Neutrophil (primary cell): ENCODE measurements around the gene SESN3.

ENCODE experiments used
- H3K27ac ChIP-seq: fragments of 200-600 bp; sonication (generic); 2 replicates; pipeline ENCODE4 v1.5.1; 2016; ENCODE audit warnings: mild to moderate bottlenecking, moderate library complexity
- H3K27me3 ChIP-seq: fragments of 200-600 bp; sonication (generic); 2 replicates; pipeline ENCODE4 v1.6.0; 2016; ENCODE audit warnings: mild to moderate bottlenecking
- H3K36me3 ChIP-seq: fragments of 200-600 bp; sonication (generic); 2 replicates; pipeline ENCODE4 v1.5.1; 2017
- H3K4me1 ChIP-seq, 2 experiments: fragments of 200-600 bp in 1 of 2; sonication (generic) in 1 of 2; 1 replicate in 1 of 2; 2 replicates in 1 of 2; pipeline versions ENCODE4 v1.5.1 to v1.6.1; 2013 to 2016; ENCODE audit warnings: low read depth in 1 of 2, low read length in 1 of 2, mild to moderate bottlenecking in 1 of 2, moderate library complexity in 1 of 2; ENCODE audit not compliant: control insufficient read depth in 1 of 2, insufficient read depth in 1 of 2
- H3K4me3 ChIP-seq, 2 experiments: fragments of 200-600 bp in 1 of 2; sonication (generic) in 1 of 2; 1 replicate in 1 of 2; 2 replicates in 1 of 2; pipeline ENCODE4 v1.5.1; 2013 to 2016; ENCODE audit warnings: low read depth in 1 of 2, low read length in 1 of 2, mild to moderate bottlenecking in 1 of 2, moderate library complexity in 1 of 2
- H3K9me3 ChIP-seq: fragments of 200-600 bp; sonication (generic); 2 replicates; pipeline ENCODE4 v1.5.1; 2016
- TF ChIP-seq, protein P1 (sequence below): fragments of 200-600 bp; sonication (generic); IDR thresholded peaks from 2 replicates; pipeline ENCODE4 v1.5.1; 2016; ENCODE audit warnings: antibody characterized with exemption

Gene SESN3

DNA sequence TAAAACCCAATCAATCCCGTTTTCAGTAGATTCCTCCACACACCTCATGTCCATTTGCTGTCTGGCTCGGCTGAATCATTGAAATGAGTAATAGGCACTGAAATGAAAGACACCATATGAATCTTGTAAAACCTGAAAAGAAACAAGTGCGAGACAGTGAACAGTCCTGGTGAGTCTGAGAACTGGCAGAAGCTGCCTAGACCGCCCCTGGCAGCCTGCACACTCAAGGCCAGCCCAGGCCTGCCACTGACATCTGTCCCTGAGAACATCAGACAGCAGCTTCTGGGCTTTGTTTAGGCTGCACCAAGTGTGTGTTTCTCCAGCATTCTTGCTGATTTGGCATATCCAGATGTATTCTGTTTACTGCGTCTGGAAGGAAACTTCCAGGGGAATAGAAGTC is 96.5 kb downstream of the SESN3 start:
- Histone ChIP-seq H3K27ac (no peak overlapping the region), H3K4me3 (no peak overlapping the region), H3K27me3 (peaks cover 5% of the 10 kb centered on the region), H3K9me3 (no peaks in the 10 kb centered on the region), H3K4me1 (no peaks in the 10 kb centered on the region), H3K36me3 (no peaks in the 10 kb centered on the region)
- TF ChIP-seq, protein P1, sequence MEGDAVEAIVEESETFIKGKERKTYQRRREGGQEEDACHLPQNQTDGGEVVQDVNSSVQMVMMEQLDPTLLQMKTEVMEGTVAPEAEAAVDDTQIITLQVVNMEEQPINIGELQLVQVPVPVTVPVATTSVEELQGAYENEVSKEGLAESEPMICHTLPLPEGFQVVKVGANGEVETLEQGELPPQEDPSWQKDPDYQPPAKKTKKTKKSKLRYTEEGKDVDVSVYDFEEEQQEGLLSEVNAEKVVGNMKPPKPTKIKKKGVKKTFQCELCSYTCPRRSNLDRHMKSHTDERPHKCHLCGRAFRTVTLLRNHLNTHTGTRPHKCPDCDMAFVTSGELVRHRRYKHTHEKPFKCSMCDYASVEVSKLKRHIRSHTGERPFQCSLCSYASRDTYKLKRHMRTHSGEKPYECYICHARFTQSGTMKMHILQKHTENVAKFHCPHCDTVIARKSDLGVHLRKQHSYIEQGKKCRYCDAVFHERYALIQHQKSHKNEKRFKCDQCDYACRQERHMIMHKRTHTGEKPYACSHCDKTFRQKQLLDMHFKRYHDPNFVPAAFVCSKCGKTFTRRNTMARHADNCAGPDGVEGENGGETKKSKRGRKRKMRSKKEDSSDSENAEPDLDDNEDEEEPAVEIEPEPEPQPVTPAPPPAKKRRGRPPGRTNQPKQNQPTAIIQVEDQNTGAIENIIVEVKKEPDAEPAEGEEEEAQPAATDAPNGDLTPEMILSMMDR, result no peak

DNA sequence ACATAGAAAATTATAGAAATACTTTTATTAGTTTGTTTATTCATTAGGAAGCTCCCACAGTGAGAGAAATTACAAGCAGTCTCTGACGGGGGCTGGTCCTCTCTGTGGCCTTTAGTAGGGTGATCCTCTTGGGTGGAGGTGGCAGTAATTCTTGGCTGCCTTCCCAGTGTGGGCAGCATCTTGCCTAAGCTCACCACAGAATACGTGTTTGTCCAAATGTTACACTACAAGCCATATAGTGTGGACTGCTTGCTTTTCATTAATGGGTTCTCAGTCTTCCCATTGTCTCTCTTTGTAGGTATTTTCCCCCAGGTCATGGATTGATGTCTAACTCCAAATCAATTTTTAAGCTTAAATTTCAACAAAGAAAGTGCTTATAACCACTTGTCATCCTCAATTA is 98.0 kb downstream of the SESN3 start:
- Histone ChIP-seq H3K4me1 (no peaks in the 10 kb centered on the region), H3K36me3 (no peaks in the 10 kb centered on the region), H3K27ac (no peak overlapping the region), H3K27me3 (peaks cover 5% of the 10 kb centered on the region), H3K9me3 (no peaks in the 10 kb centered on the region), H3K4me3 (no peak overlapping the region)
- TF ChIP-seq, protein P1, result no peak

DNA sequence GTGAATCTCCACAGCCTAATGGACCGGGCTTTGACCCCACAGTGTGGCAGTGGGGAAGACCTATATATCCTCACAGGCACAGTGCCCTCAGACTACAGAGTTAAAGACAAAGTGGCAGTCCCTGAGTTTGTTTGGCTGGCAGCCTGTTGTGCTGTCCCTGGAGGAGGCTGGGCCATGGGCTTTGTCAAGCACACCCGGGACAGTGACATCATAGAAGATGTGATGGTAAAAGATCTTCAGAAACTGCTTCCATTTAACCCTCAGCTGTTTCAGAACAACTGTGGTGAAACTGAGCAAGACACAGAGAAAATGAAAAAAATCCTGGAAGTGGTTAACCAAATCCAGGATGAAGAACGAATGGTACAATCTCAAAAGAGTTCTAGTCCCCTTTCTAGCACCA is 102.4 kb downstream of the SESN3 start:
- Histone ChIP-seq H3K9me3 (no peaks in the 10 kb centered on the region), H3K27me3 (peaks cover 5% of the 10 kb centered on the region), H3K4me1 (no peaks in the 10 kb centered on the region)

DNA sequence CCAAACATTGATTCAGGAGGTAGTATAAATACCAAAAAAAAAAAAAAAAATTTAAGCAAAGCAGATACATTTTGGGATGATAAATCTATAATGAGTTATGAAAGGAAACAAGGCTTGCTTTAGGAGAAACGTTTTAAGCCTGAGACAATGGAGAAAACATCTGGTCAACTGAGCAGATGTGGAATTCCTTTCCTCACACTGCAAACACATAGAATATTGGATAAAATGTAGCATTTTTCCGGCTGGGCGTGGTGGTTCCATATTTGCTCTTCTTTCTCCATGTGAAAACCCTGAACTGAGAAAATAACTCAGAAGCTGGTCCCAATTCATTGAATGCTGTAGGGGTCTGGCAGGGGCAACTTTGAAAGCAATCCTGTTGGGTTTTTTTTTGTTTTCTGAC is 107.4 kb downstream of the SESN3 start:
- Histone ChIP-seq H3K4me3 (no peak overlapping the region), H3K9me3 (no peaks in the 10 kb centered on the region), H3K4me1 (no peaks in the 10 kb centered on the region), H3K36me3 (no peaks in the 10 kb centered on the region), H3K27ac (no peak overlapping the region), H3K27me3 (no peaks in the 10 kb centered on the region)
- TF ChIP-seq, protein P1, result no peak

More for the DNA sequence above, 102.4 kb downstream of the SESN3 start:
- H3K36me3 ChIP-seq, result no peaks in the 10 kb centered on the region
- TF ChIP-seq, protein P1, result no peak
- H3K4me3 ChIP-seq, result no peak overlapping the region
- no peak overlapping the region for H3K27ac ChIP-seq

DNA sequence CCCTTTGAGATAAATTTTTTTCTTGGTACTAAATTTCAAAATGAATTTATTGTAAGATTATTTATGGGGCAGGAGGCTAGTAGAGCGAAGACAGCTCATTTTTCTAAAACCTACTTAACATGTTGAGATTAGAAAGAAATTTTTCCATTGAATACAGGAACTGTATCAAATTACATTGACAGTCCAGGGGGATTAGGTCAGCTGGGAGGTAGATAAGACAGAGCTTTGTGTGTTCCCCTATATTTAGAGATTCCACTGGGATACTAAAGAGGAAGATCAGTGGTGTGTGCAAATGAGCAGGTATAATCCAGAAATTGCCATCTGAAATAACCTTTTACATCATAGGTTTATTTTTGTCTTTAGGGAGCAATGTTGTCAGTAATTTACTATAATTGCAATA is 109.3 kb downstream of the SESN3 start:
- TF ChIP-seq, protein P1, result no peak
- Histone ChIP-seq H3K27ac (no peak overlapping the region), H3K4me3 (no peak overlapping the region), H3K27me3 (no peaks in the 10 kb centered on the region), H3K36me3 (no peaks in the 10 kb centered on the region), H3K9me3 (no peaks in the 10 kb centered on the region), H3K4me1 (no peaks in the 10 kb centered on the region)
